Transverse colon (tissue), 4 donors: Measurements from ENCODE around the gene KCTD2. TPM values are rescaled to one million over a fixed set of nuclear protein-coding genes. Genes with fewer than 3 reads are reported as not detected.

Experiments
- DNase-seq: peaks from one replicate; pipeline ENCODE4 v3.0.0-alpha.2; 2019
- H3K27ac ChIP-seq, 4 donors: fragments of 200-600 bp; sonication (generic); 2 replicates each; pipeline ENCODE4 v1.5.1; 2016 to 2018; ENCODE audit warnings: inconsistent platforms in 4 of 4
- H3K27me3 ChIP-seq: fragments of 200-600 bp; sonication (generic); 2 replicates; pipeline ENCODE4 v1.5.1; 2017; ENCODE audit warnings: inconsistent platforms
- H3K36me3 ChIP-seq, 4 donors: fragments of 200-600 bp; sonication (generic); 2 replicates each; pipeline ENCODE4 v1.5.1; 2017 to 2019; ENCODE audit warnings: inconsistent platforms in 4 of 4
- H3K4me1 ChIP-seq, 4 donors: fragments of 200-600 bp; sonication (generic); 2 replicates each; pipeline ENCODE4 v1.5.1; 2017 to 2020; ENCODE audit warnings: inconsistent platforms in 4 of 4
- H3K4me3 ChIP-seq, 4 donors: fragments of 200-600 bp; sonication (generic); 1 replicate in 1 of 4; 2 replicates in 3 of 4; pipeline versions ENCODE4 v1.5.1 to v1.6.1; 2017 to 2019; ENCODE audit warnings: inconsistent platforms in 4 of 4
- H3K9me3 ChIP-seq, 2 donors: fragments of 200-600 bp; sonication (generic); 2 replicates each; pipeline ENCODE4 v1.5.1; 2017 to 2019; ENCODE audit warnings: inconsistent platforms in 2 of 2
- EP300 ChIP-seq: sonication (generic); formaldehyde crosslinking; IDR thresholded peaks from one replicate; pipeline ENCODE4 v1.6.1; 2017; ENCODE audit warnings: antibody characterized with exemption, low read depth
- POLR2A ChIP-seq: fragments of 450-650 bp; IDR thresholded peaks from one replicate; pipeline ENCODE4 v1.6.1; 2016; ENCODE audit warnings: antibody characterized with exemption, mild to moderate bottlenecking, moderate library complexity
- POLR2AphosphoS5 ChIP-seq, 3 donors: sonication (generic); formaldehyde crosslinking; IDR thresholded peaks; one replicate each; pipeline ENCODE4 v1.6.1; 2016; ENCODE audit warnings: antibody characterized with exemption in 3 of 3
- WGBS, 2 donors: methylation state at CpG; one replicate each; pipeline ENCODE4 v1.1.5; 2018; ENCODE audit warnings: low coverage in 1 of 2; 5-methylcytosine and 5-hydroxymethylcytosine counted together
- in situ Hi-C, 4 donors: fragments of 200-750 bp; cut with MboI; loops; one replicate each; pipeline versions ENCODE4 v1.15.0 to v1.15.1; 2017; ENCODE audit warnings: low sequenced_read_pairs in 3 of 4, low pct_ligation_motif_present in 1 of 4, low pct_unique_long_range_greater_than_20kb in 1 of 4
- intact Hi-C: fragments of 100-400 bp; cut with DNase I; formaldehyde crosslinking; loops from one replicate; pipeline ENCODE4 v1.15.1; 2023; ENCODE audit warnings: low total_unique reads
- total RNA-seq, 4 donors: library from RNA; depleted of rRNA; stranded (reverse); fragments of >200 nt; gene quantifications; one replicate each; pipeline ENCODE4 v1.1.0, GENCODE V29; 2016
- TF ChIP-seq, protein P1 (sequence below), 5 experiments: fragments of 200-600 bp in 3 of 5; fragments of 450-650 bp in 2 of 5; sonication (generic) in 3 of 5; IDR thresholded peaks; 1 replicate in 2 of 5; 2 replicates in 3 of 5; pipeline ENCODE4 v1.5.1; 2016 to 2017; ENCODE audit warnings: antibody characterized with exemption in 5 of 5, inconsistent platforms in 3 of 5, mild to moderate bottlenecking in 2 of 5, moderate library complexity in 1 of 5

KCTD2 gene
- total RNA-seq, 4 donors from 2014 or later = 14.5 to 24.7 (median 19.7) TPM

GRCh38 chr17:75103601-75104554 lies 56.9 kb downstream of the KCTD2 start:
- TF ChIP-seq POLR2AphosphoS5 (IDR thresholded peaks at IDR 0.05) (no peak), POLR2A (no peak), EP300 (no peak)
- TF ChIP-seq, protein P1, sequence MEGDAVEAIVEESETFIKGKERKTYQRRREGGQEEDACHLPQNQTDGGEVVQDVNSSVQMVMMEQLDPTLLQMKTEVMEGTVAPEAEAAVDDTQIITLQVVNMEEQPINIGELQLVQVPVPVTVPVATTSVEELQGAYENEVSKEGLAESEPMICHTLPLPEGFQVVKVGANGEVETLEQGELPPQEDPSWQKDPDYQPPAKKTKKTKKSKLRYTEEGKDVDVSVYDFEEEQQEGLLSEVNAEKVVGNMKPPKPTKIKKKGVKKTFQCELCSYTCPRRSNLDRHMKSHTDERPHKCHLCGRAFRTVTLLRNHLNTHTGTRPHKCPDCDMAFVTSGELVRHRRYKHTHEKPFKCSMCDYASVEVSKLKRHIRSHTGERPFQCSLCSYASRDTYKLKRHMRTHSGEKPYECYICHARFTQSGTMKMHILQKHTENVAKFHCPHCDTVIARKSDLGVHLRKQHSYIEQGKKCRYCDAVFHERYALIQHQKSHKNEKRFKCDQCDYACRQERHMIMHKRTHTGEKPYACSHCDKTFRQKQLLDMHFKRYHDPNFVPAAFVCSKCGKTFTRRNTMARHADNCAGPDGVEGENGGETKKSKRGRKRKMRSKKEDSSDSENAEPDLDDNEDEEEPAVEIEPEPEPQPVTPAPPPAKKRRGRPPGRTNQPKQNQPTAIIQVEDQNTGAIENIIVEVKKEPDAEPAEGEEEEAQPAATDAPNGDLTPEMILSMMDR (IDR thresholded peaks at IDR 0.05) = no peak
- no peak overlapping the region for H3K4me3 ChIP-seq
- intact Hi-C loops (no loop called here), in situ Hi-C loops (no loop called here)
- no peaks in the 10 kb centered on the region for H3K9me3 ChIP-seq
- peaks cover 0 to 3% (median 1%) of the 10 kb centered on the region in 4 donors for H3K36me3 ChIP-seq
- peaks cover under 1 to 2% (median 1%) of the 10 kb centered on the region in 4 donors for H3K4me1 ChIP-seq
- WGBS, 2 donors = 80 to 91% methylated on average over 1 to 14 of the region's 14 CpGs
- no peak for DNase-seq
- H3K27ac ChIP-seq = no peak overlapping the region
- no peaks in the 10 kb centered on the region for H3K27me3 ChIP-seq

- Histone ChIP-seq H3K36me3 (no peaks in the 10 kb centered on the region), H3K9me3 (no peaks in the 10 kb centered on the region), H3K27ac (no peak overlapping the region), H3K4me1 (peaks cover 6 to 13% (median 10%) of the 10 kb centered on the region in 4 donors), H3K4me3 (no peak overlapping the region), H3K27me3 (no peaks in the 10 kb centered on the region)
- DNase-seq = peak; percentile 77
- intact Hi-C loops (no loop called here), in situ Hi-C loops (no loop called here)
- TF ChIP-seq POLR2A (no peak), POLR2AphosphoS5 (IDR thresholded peaks at IDR 0.05) (no peak), EP300 (no peak)
- TF ChIP-seq, protein P1 (IDR thresholded peaks at IDR 0.05) = peak; percentile 71 to 88 (median 84)
- WGBS, 2 donors = 58 to 80% methylated on average over 3 to 18 of the region's 20 CpGs
Observed at GRCh38 chr17:75105126-75106080, 58.4 kb downstream of the KCTD2 start.

DNA sequence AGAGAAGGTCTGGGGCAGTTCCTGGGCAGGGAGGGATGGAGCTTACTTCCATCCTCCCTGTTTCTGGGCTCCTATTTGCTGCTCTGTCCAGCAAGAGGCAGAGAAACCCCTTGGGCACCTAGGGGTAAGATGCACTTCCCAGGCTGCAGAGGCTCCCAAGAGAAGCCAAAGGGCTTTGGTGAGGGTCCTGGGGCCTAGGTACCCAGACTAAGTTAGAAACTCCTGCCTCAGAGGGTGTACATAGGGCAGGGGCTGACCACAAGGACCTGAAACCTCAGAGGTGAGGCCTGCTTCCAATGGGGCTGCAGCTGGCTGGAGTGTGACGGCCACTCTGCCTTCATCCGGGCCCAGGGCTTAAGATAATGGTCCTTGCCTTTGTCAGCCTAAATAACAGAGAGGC lies 61.2 kb downstream of the KCTD2 start:
- no peaks in the 10 kb centered on the region for H3K36me3 ChIP-seq
- H3K27me3 ChIP-seq = no peaks in the 10 kb centered on the region
- 86 to 100% methylated on average over 1 to 2 of the region's 2 CpGs for WGBS, 2 donors
- intact Hi-C loops = no loop called here
- peaks cover 6 to 27% (median 17%) of the 10 kb centered on the region in 4 donors for H3K4me1 ChIP-seq
- TF ChIP-seq, protein P1 (IDR thresholded peaks at IDR 0.05) = no peak
- TF ChIP-seq POLR2A (no peak), EP300 (no peak), POLR2AphosphoS5 (IDR thresholded peaks at IDR 0.05) (no peak)
- H3K4me3 ChIP-seq = no peak overlapping the region
- no peak overlapping the region for H3K27ac ChIP-seq
- no peaks in the 10 kb centered on the region for H3K9me3 ChIP-seq
- in situ Hi-C loops = no loop called here
- DNase-seq = no peak

GRCh38 chr17:75109046-75109406 lies 62.0 kb downstream of the KCTD2 start:
- H3K27ac ChIP-seq = peak overlapping the region in 2 of 4 donors; percentile 84 to 88
- 4 to 17% methylated on average over 2 to 22 of the region's 22 CpGs for WGBS, 2 donors
- in situ Hi-C loops (no loop called here), intact Hi-C loops (no loop called here)
- H3K9me3 ChIP-seq = no peaks in the 10 kb centered on the region
- peaks cover 6 to 32% (median 22%) of the 10 kb centered on the region in 4 donors for H3K4me1 ChIP-seq
- no peak for TF ChIP-seq EP300
- no peaks in the 10 kb centered on the region for H3K27me3 ChIP-seq
- no peak for DNase-seq
- no peaks in the 10 kb centered on the region for H3K36me3 ChIP-seq
- H3K4me3 ChIP-seq = peak overlapping the region; percentile 71 to 90 (median 78)
